Measurements from ENCODE around the gene CCDC57.
"Not testable (repeated sequence)": the region's sequence is repeated elsewhere in the genome, so short reads cannot be mapped to it uniquely, and the experiment has no call there.

The CCDC57 gene

GRCh38 chr17:82215095-82215971, 2.7 kb upstream of the CCDC57 start:
- H3K27ac ChIP-seq (ENCODE audit: low read depth, low read length), result no peak overlapping the region
- no peaks in the 10 kb centered on the region for H3K9me2 ChIP-seq (replicated peaks; ENCODE audit: control insufficient read depth, low read length)
- no peak for TF ChIP-seq CTCF (IDR thresholded peaks at IDR 0.05; ENCODE audit: low read depth, low read length, poor library complexity, severe bottlenecking)
- no peaks in the 10 kb centered on the region for H3K36me3 ChIP-seq (ENCODE audit: control insufficient read depth, low read length)
- H3F3A ChIP-seq (ENCODE audit: control insufficient read depth, insufficient read depth), result no peaks in the 10 kb centered on the region; the same call in 1 of the 2 replicates
- no peaks in the 10 kb centered on the region for H4K20me1 ChIP-seq (ENCODE audit: control insufficient read depth, insufficient read depth, low read depth, low read length)
- no peak overlapping the region for H3K4me3 ChIP-seq (ENCODE audit: low read length)
- no peak overlapping the region for H3K4me2 ChIP-seq (ENCODE audit: low read length)
- peaks cover 28% of the 10 kb centered on the region for H3K4me1 ChIP-seq (ENCODE audit: control insufficient read depth, low read length)
- peaks cover 5% of the 10 kb centered on the region for H3K27me3 ChIP-seq (ENCODE audit: control insufficient read depth, low read length)
- peaks cover 12% of the 10 kb centered on the region for H3K79me2 ChIP-seq (ENCODE audit: control insufficient read depth, low read length)
- no peaks in the 10 kb centered on the region for H3K9me3 ChIP-seq (ENCODE audit: control insufficient read depth, insufficient read depth, low read length)

GRCh38 chr17:82214012-82214628, 1.5 kb upstream of the CCDC57 start:
- no peaks in the 10 kb centered on the region for H4K20me1 ChIP-seq (ENCODE audit: control insufficient read depth, insufficient read depth, low read depth, low read length)
- peaks cover 12% of the 10 kb centered on the region for H3K79me2 ChIP-seq (ENCODE audit: control insufficient read depth, low read length)
- H3K4me1 ChIP-seq (ENCODE audit: control insufficient read depth, low read length), result peaks cover 28% of the 10 kb centered on the region
- no peak overlapping the region for H3K4me2 ChIP-seq (ENCODE audit: low read length)
- H3K4me3 ChIP-seq (ENCODE audit: low read length), result no peak overlapping the region
- no peaks in the 10 kb centered on the region for H3K9me3 ChIP-seq (ENCODE audit: control insufficient read depth, insufficient read depth, low read length)
- no peaks in the 10 kb centered on the region for H3K9me2 ChIP-seq (replicated peaks; ENCODE audit: control insufficient read depth, low read length)
- H3K36me3 ChIP-seq (ENCODE audit: control insufficient read depth, low read length), result no peaks in the 10 kb centered on the region
- no peak overlapping the region for H3K27ac ChIP-seq (ENCODE audit: low read depth, low read length)
- H3K27me3 ChIP-seq (ENCODE audit: control insufficient read depth, low read length), result peaks cover 5% of the 10 kb centered on the region
- TF ChIP-seq CTCF (IDR thresholded peaks at IDR 0.05; ENCODE audit: low read depth, low read length, poor library complexity, severe bottlenecking) (no peak), EZH2phosphoT487 (IDR thresholded peaks at IDR 0.05; ENCODE audit: borderline replicate concordance, low read length) (no peak)
- H3F3A ChIP-seq (ENCODE audit: control insufficient read depth, insufficient read depth), result no peaks in the 10 kb centered on the region; the same call in 1 of the 2 replicates

- H3K27me3 ChIP-seq (ENCODE audit: control insufficient read depth, low read length), result peaks cover 5% of the 10 kb centered on the region
- no peaks in the 10 kb centered on the region; the same call in 1 of the 2 replicates for H3F3A ChIP-seq (ENCODE audit: control insufficient read depth, insufficient read depth)
- H3K4me2 ChIP-seq (ENCODE audit: low read length), result peak overlapping the region; percentile 97
- H3K9me2 ChIP-seq (replicated peaks; ENCODE audit: control insufficient read depth, low read length), result no peaks in the 10 kb centered on the region
- H3K79me2 ChIP-seq (ENCODE audit: control insufficient read depth, low read length), result peaks cover 12% of the 10 kb centered on the region
- no peaks in the 10 kb centered on the region for H3K36me3 ChIP-seq (ENCODE audit: control insufficient read depth, low read length)
- H3K4me1 ChIP-seq (ENCODE audit: control insufficient read depth, low read length), result peaks cover 31% of the 10 kb centered on the region
- H4K20me1 ChIP-seq (ENCODE audit: control insufficient read depth, insufficient read depth, low read depth, low read length), result no peaks in the 10 kb centered on the region
- H3K9me3 ChIP-seq (ENCODE audit: control insufficient read depth, insufficient read depth, low read length), result no peaks in the 10 kb centered on the region
- no peak for TF ChIP-seq CTCF (IDR thresholded peaks at IDR 0.05; ENCODE audit: low read depth, low read length, poor library complexity, severe bottlenecking)
- H3K27ac ChIP-seq (ENCODE audit: low read depth, low read length), result no peak overlapping the region
- H3K4me3 ChIP-seq (ENCODE audit: low read length), result peak overlapping the region; percentile 94
These were observed 789 bp upstream of the CCDC57 start for GRCh38 chr17:82213251-82214011.

GRCh38 chr17:82210655-82211054, 2.0 kb downstream of the CCDC57 start:
- H3K9me2 ChIP-seq (replicated peaks; ENCODE audit: control insufficient read depth, low read length); H3F3A ChIP-seq (ENCODE audit: control insufficient read depth, insufficient read depth); H3K4me3 ChIP-seq (ENCODE audit: low read length); H3K4me2 ChIP-seq (ENCODE audit: low read length); H4K20me1 ChIP-seq (ENCODE audit: control insufficient read depth, insufficient read depth, low read depth, low read length); H3K27ac ChIP-seq (ENCODE audit: low read depth, low read length); H3K36me3 ChIP-seq (ENCODE audit: control insufficient read depth, low read length); H3K27me3 ChIP-seq (ENCODE audit: control insufficient read depth, low read length); H3K9me3 ChIP-seq (ENCODE audit: control insufficient read depth, insufficient read depth, low read length): not testable (repeated sequence)
- peaks cover 12% of the 10 kb centered on the region for H3K79me2 ChIP-seq (ENCODE audit: control insufficient read depth, low read length)
- H3K4me1 ChIP-seq (ENCODE audit: control insufficient read depth, low read length), result peaks cover 30% of the 10 kb centered on the region
